ENCODE results near the gene PSMD14.

The PSMD14 gene

DNA sequence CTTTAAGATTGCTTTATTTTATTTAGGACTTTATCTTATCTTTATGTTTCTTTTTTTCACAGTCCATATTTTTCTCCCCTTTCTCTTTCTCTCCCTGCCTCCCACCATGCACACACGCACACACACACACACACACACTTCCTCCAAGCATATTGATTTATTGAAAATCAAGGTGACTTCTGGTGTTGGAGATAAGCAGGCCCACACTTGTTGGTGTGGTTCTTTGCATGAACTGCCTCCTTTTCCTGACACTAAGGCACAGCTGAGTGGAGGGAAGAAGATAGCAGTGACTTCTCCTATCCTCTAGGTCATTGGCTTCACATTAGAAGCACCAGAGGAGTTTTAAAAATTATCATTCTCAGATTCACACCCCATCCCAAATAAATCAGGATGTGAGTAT is 125.9 kb downstream of the PSMD14 start:
- TF ChIP-seq, protein P1, sequence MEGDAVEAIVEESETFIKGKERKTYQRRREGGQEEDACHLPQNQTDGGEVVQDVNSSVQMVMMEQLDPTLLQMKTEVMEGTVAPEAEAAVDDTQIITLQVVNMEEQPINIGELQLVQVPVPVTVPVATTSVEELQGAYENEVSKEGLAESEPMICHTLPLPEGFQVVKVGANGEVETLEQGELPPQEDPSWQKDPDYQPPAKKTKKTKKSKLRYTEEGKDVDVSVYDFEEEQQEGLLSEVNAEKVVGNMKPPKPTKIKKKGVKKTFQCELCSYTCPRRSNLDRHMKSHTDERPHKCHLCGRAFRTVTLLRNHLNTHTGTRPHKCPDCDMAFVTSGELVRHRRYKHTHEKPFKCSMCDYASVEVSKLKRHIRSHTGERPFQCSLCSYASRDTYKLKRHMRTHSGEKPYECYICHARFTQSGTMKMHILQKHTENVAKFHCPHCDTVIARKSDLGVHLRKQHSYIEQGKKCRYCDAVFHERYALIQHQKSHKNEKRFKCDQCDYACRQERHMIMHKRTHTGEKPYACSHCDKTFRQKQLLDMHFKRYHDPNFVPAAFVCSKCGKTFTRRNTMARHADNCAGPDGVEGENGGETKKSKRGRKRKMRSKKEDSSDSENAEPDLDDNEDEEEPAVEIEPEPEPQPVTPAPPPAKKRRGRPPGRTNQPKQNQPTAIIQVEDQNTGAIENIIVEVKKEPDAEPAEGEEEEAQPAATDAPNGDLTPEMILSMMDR (conservative IDR thresholded peaks at IDR 0.05; ENCODE audit: low read length): no peak
- no peak for DNase-seq (ENCODE audit: low read depth)
- H3K4me3 ChIP-seq (ENCODE audit: low read length): no peak overlapping the region

- TF ChIP-seq, protein P1 (conservative IDR thresholded peaks at IDR 0.05; ENCODE audit: low read length): no peak
- DNase-seq (ENCODE audit: low read depth): peak; percentile 89
- no peak overlapping the region for H3K4me3 ChIP-seq (ENCODE audit: low read length)
Measured at GRCh38 chr2:161436411-161436810, 128.2 kb downstream of the PSMD14 start.

GRCh38 chr2:161438598-161438997 is 130.4 kb downstream of the PSMD14 start:
- TF ChIP-seq, protein P1 (conservative IDR thresholded peaks at IDR 0.05; ENCODE audit: low read length): no peak
- H3K4me3 ChIP-seq (ENCODE audit: low read length): no peak overlapping the region
- DNase-seq (ENCODE audit: low read depth): no peak

GRCh38 chr2:161445097-161445496 is 136.9 kb downstream of the PSMD14 start:
- TF ChIP-seq, protein P1 (conservative IDR thresholded peaks at IDR 0.05; ENCODE audit: low read length): no peak
- H3K4me3 ChIP-seq (ENCODE audit: low read length): no peak overlapping the region
- no peak for DNase-seq (ENCODE audit: low read depth)

DNA sequence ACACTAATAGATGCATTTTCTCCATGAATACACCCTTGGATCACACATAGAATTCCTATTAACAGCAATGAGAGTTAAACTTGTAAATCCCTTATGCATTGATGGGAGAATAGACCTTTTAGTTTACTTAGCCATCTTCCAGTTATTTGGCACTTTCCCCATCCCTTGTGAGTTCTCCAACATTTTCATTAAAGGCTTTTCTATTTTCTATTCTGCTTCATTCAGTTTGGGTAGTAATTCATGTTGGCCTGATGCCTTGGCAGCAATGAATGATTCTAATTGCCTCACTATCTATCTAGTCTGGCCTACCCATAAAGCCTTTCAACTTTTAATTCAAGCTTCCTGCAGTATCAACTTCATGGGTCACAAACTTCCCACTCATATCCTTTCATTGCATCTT is 140.2 kb downstream of the PSMD14 start:
- H3K4me3 ChIP-seq (ENCODE audit: low read length): no peak overlapping the region
- TF ChIP-seq, protein P1 (conservative IDR thresholded peaks at IDR 0.05; ENCODE audit: low read length): no peak
- DNase-seq (ENCODE audit: low read depth): no peak
